ENCODE measurements around the gene BAD. TPM values are rescaled to one million over a fixed set of nuclear protein-coding genes. Genes with fewer than 3 reads are reported as not detected.
A peak's percentile ranks its signal among the peaks of the same experiment; 100 is the strongest.

The BAD gene
- total and polyA plus RNA-seq, 2 of the 13 experiments (the other 11 are each of a cell fraction or from before 2014, with no cell fraction given), result 17.9 to 28.5 TPM

- no peak for TF ChIP-seq GPBP1L1 (CRISPR knock-in tag; IDR thresholded peaks at IDR 0.05)
- TF ChIP-seq KDM3A (CRISPR knock-in tag; IDR thresholded peaks at IDR 0.05; ENCODE audit: low read depth), result peak; percentile 40; the same call in 1 of the 2 replicates
- TF ChIP-seq TGIF2 (CRISPR knock-in tag; IDR thresholded peaks at IDR 0.05), result 0 out of 2 replicates have a peak, but pooled peaks have one; percentile 34
- TF ChIP-seq SMYD3 (CRISPR knock-in tag; IDR thresholded peaks at IDR 0.05), result no peak
- TF ChIP-seq KDM6A (CRISPR knock-in tag; IDR thresholded peaks at IDR 0.05; ENCODE audit: low read depth), result 0 out of 2 replicates have a peak, but pooled peaks have one; percentile 39
- TF ChIP-seq SP5 (CRISPR knock-in tag; IDR thresholded peaks at IDR 0.05; ENCODE audit: borderline replicate concordance, low read depth), result peak; percentile 95
- 0 out of 2 replicates have a peak, but pooled peaks have one; percentile 65 for TF ChIP-seq CHD4 (IDR thresholded peaks at IDR 0.05; ENCODE audit: borderline replicate concordance, low read length)
- TF ChIP-seq FOXA1 (IDR thresholded peaks at IDR 0.05), result peak; percentile 51; the same call in 1 of the 2 replicates
- peak; percentile 71 for TF ChIP-seq FOXA1 (CRISPR knock-in tag; IDR thresholded peaks at IDR 0.05)
- peak; percentile 63 for TF ChIP-seq BCL6 (CRISPR knock-in tag; IDR thresholded peaks at IDR 0.05)
- TF ChIP-seq KAT8 (CRISPR knock-in tag; IDR thresholded peaks at IDR 0.05), result peak; percentile 27; the same call in 1 of the 2 replicates
- TF ChIP-seq PAX8 (CRISPR knock-in tag; IDR thresholded peaks at IDR 0.05; ENCODE audit: borderline replicate concordance), result no peak
- TF ChIP-seq FOXP4 (CRISPR knock-in tag; IDR thresholded peaks at IDR 0.05), result peak; percentile 92
- TF ChIP-seq ZNF574 (CRISPR knock-in tag; IDR thresholded peaks at IDR 0.05), result peak; percentile 41; the same call in 1 of the 2 replicates
- no peak for TF ChIP-seq ZNF275 (CRISPR knock-in tag; IDR thresholded peaks at IDR 0.05; ENCODE audit: borderline replicate concordance)
- TF ChIP-seq MAX (IDR thresholded peaks at IDR 0.05), result peak; percentile 65
- no peak for TF ChIP-seq ZNF251 (CRISPR knock-in tag; IDR thresholded peaks at IDR 0.05)
- TF ChIP-seq ZNF883 (CRISPR knock-in tag; IDR thresholded peaks at IDR 0.05; ENCODE audit: not compliant biosample characterization), result no peak
- no peak; the same call in 1 of the 2 replicates for TF ChIP-seq ZBTB20 (CRISPR knock-in tag; IDR thresholded peaks at IDR 0.05; ENCODE audit: borderline replicate concordance, low read depth)
- TF ChIP-seq YY1 (IDR thresholded peaks at IDR 0.05; ENCODE audit: insufficient read depth, insufficient replicate concordance, low read depth, low read length), result no peak
- peak; percentile 94 for TF ChIP-seq ZNF746 (CRISPR knock-in tag; IDR thresholded peaks at IDR 0.05)
- no peak for TF ChIP-seq SIX1 (CRISPR knock-in tag; IDR thresholded peaks at IDR 0.05; ENCODE audit: borderline replicate concordance)
- peak; percentile 89 for TF ChIP-seq FOXA3 (CRISPR knock-in tag; IDR thresholded peaks at IDR 0.05)
- TF ChIP-seq DDIT3 (CRISPR knock-in tag; IDR thresholded peaks at IDR 0.05), result no peak
These were observed 46.9 kb downstream of the BAD start (continued) for GRCh38 chr11:64237484-64237951.
